ENCODE data around the gene OR2W1.

Gene OR2W1

GRCh38 chr6:29045075-29045474, at the start of gene OR2W1:
Gene OR2W1 (minus strand): TSS chr6:29045175. CDS start chr6:29045175, 0 bp downstream.
- no peak for DNase-seq

GRCh38 chr6:29092957-29093356, 48.0 kb upstream of the OR2W1 start:
- no peak for DNase-seq

GRCh38 chr6:29087213-29087612, 42.2 kb upstream of the OR2W1 start, which contains the start of gene OR2B3:
Gene OR2B3 (minus strand): TSS chr6:29087313. CDS start chr6:29087248, 65 bp downstream.
- no peak for DNase-seq

- no peak for DNase-seq
Observed at GRCh38 chr6:29082457-29082856, 37.5 kb upstream of the OR2W1 start.

GRCh38 chr6:29081312-29081711, 36.3 kb upstream of the OR2W1 start:
- DNase-seq = no peak

GRCh38 chr6:29079203-29079602, 34.2 kb upstream of the OR2W1 start:
- DNase-seq = no peak

- peak; percentile 7 for DNase-seq
Observed at GRCh38 chr6:29071831-29072723, 27.1 kb upstream of the OR2W1 start.

- DNase-seq = no peak
Observed at GRCh38 chr6:29051680-29052079, 6.7 kb upstream of the OR2W1 start.

- DNase-seq = no peak
Observed at GRCh38 chr6:29035951-29036350, 9.0 kb downstream of the OR2W1 start.

GRCh38 chr6:29028821-29029220, 16.2 kb downstream of the OR2W1 start:
- DNase-seq = no peak

GRCh38 chr6:29025927-29026585, 18.9 kb downstream of the OR2W1 start:
- no peak for DNase-seq

- no peak for DNase-seq
Observed at GRCh38 chr6:29021434-29021833, 23.5 kb downstream of the OR2W1 start.

- no peak for DNase-seq
Observed at GRCh38 chr6:29019629-29020028, 25.3 kb downstream of the OR2W1 start.

- DNase-seq = no peak
Observed at GRCh38 chr6:29017428-29017802, 27.6 kb downstream of the OR2W1 start.

- peak; percentile 72 for DNase-seq
Observed at GRCh38 chr6:29016559-29017427, 28.2 kb downstream of the OR2W1 start.

- peak; percentile 18 for DNase-seq
Observed at GRCh38 chr6:29014729-29015608, 30.0 kb downstream of the OR2W1 start.

GRCh38 chr6:29011276-29011734, 33.7 kb downstream of the OR2W1 start:
- peak; percentile 70 for DNase-seq

- no peak for DNase-seq
Observed at GRCh38 chr6:29009358-29009757, 35.6 kb downstream of the OR2W1 start.

GRCh38 chr6:29008089-29008488, 36.9 kb downstream of the OR2W1 start:
- no peak for DNase-seq

- peak; percentile 74 for DNase-seq
Observed at GRCh38 chr6:29005183-29005885, 39.6 kb downstream of the OR2W1 start, which contains the start of gene ZNF311. Gene ZNF311 (minus strand): TSS chr6:29005315. CDS start chr6:29003954, 1,361 bp downstream.

- no peak for DNase-seq
Observed at GRCh38 chr6:28996844-28997510, 48.0 kb downstream of the OR2W1 start.

All from fibroblast of skin of right biceps (primary cell).